LHCN-M2 (cell line): ENCODE data around the gene CHST12. TPM values are rescaled to one million over a fixed set of nuclear protein-coding genes. Genes with fewer than 3 reads are reported as not detected.
"Not testable (repeated sequence)": the region's sequence is repeated elsewhere in the genome, so short reads cannot be mapped to it uniquely, and the experiment has no call there.

ENCODE experiments used
- DNase-seq: peaks from one replicate; pipeline ENCODE4 v3.0.0-alpha.2; 2012; ENCODE audit warnings: low read depth
- polyA plus RNA-seq: library from polyadenylated mRNA; unstranded; fragments of >200 nt; gene quantifications from one replicate; pipeline ENCODE4 v1.2.1, GENCODE V29; 2012; ENCODE audit warnings: missing spikeins
- total RNA-seq: library from RNA; depleted of rRNA; stranded (reverse); fragments of >200 nt; gene quantifications from 2 replicates; pipeline ENCODE4 v1.2.3, GENCODE V29; 2014; rRNA removed

CHST12 gene
- 9.6 and 11.4 TPM in 2 replicates for total RNA-seq
- 12.4 TPM for polyA plus RNA-seq

- DNase-seq = peak; percentile 92
Observed at GRCh38 chr7:2403014-2403717, at the start of gene CHST12. TSS of gene CHST12 (plus strand) at chr7:2403611. CDS start at chr7:2432640, 29,029 bp downstream.

GRCh38 chr7:2353936-2354185 is 49.5 kb upstream of the CHST12 start:
- peak; percentile 91 for DNase-seq

DNA sequence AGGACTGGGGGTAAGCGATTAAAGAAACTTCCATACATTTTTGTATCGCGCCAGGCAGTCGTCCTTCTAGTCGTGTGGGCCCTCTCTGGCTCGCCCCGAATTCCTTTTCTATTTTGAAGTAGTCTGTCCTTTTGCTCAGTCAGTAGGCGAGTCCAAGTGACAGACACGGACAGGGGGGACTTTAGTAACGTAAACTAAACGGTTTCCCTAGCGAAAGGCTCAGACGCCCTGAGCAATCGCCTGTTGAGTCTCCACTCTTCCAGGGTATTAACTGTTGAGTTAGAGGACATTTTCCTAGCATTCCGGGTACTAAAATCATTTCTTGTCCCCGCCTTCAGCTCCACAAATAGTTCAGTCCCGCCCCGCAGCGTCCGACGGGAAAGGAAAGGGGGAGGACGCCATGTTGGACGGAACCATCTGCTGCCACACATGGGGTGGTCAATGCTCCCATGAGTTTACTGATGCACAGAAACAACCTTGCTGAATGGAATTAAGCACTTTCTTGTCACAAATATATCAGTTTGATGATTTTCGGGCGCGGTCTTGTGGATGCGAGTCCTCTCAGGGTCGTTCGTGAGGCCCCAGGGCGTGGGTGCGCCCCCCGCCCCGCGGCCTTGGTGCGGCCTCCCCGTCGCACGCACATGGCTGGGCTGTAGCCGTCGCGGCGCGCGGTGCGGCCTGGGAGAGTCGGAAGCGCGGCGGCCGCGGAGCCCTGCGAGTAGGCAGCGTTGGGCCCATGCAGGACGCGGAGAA is 49.0 kb upstream of the CHST12 start, which contains the start of gene EIF3B:
Gene EIF3B, plus strand, starts transcription at position 642 of the 753 bp plus-strand sequence. Its CDS starts 95 bp downstream, at position 737.
- peak; percentile 96 for DNase-seq

DNA sequence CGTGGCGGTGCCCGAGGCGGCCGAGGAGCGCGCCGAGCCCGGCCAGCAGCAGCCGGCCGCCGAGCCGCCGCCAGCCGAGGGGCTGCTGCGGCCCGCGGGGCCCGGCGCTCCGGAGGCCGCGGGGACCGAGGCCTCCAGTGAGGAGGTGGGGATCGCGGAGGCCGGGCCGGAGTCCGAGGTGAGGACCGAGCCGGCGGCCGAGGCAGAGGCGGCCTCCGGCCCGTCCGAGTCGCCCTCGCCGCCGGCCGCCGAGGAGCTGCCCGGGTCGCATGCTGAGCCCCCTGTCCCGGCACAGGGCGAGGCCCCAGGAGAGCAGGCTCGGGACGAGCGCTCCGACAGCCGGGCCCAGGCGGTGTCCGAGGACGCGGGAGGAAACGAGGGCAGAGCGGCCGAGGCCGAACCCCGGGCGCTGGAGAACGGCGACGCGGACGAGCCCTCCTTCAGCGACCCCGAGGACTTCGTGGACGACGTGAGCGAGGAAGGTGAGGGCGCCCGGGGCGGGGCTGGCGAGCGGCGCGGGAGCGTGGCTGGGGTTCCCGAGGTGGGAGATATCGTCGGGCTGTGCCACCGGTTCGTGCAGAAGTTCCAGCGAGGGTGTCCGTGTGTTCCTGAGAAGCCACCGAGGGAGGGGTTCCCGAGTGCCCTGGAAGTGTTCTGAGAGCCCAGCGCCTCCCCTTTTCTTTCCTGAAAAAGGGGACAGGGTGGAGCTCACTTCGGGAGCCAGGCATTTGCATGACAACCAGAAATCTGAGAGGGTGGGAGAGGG is 48.3 kb upstream of the CHST12 start:
- DNase-seq = peak; percentile 33

GRCh38 chr7:2355705-2356008 is 47.8 kb upstream of the CHST12 start:
- DNase-seq = no peak

GRCh38 chr7:2357165-2357564 is 46.2 kb upstream of the CHST12 start:
- no peak for DNase-seq

DNA sequence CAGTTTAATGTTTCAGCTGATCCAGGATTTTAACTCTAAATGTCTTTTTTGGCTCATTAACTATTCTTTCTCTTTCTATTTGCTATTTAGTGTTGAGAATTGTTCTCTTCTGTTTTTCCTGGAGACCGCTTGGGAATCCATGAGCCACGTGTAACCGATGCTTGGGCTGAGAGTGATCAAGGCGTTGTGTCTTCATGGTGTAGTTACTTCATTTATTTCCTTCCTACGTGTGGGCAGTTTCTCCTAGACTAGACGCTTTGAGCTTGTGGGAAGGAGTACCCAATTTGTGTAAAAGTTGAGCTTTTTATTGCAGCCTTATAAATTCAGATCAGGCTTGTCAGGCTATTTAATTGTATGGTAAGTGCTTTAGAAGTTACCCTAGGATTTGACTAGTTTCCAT is 45.8 kb upstream of the CHST12 start:
- no peak for DNase-seq

- no peak for DNase-seq
Observed at GRCh38 chr7:2358968-2359527, 44.4 kb upstream of the CHST12 start.

DNA sequence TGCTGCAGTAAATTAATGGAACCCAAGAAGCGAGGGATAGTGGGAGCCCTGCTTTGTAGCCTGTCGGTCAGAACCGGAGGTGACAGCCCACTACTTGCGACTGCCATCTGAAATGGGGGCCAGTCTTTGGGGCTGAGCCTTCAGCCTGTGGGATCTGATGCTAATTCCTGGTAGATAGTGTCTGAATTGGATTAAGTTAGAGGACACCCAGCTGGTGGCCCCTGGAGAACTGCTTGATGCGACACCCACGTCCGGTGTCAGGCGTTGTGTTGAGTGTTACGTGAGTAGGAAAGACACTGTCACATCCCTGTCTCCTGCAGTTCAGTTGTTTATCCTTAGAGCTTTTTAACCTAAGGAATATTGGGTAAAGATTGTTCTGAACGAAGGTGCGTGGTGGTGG is 43.8 kb upstream of the CHST12 start:
- no peak for DNase-seq

DNA sequence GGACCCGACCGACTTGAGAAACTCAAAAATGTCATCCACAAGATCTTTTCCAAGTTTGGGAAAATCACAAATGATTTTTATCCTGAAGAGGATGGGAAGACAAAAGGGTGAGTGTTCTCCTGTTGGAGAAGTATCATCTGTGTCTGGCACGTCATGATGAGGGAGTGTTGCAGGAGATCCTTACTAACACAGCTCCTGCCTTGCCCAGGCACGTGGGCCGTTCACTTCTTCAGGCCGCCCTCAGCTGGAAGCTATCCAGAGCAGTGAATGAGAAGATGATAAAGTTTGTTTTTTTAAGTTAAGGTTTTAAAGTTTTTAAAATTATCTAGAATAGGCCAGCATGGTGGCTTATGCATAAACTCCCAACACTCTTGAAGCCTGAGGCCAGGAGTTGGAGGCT is 42.6 kb upstream of the CHST12 start:
- DNase-seq = no peak

GRCh38 chr7:2362385-2363088 is 40.9 kb upstream of the CHST12 start:
- DNase-seq = no peak

DNA sequence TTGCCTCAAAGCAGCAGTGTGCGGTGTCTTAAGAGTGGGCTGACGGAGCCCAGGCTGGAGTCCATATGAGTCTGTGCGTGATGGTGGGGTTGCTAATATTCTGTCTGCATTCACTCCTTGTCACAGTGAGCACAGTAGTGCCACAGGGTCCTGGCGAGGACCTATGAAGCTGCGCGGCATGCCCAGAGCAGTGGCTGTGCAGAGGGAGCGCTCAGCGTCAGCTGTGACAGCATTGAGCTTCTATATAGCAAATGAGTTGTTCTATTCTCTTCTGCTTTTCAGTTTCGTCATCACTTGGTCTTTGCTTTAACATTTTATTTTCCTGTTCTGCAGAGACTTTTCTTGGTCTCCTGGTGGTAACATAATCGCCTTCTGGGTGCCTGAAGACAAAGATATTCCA is 34.3 kb upstream of the CHST12 start:
- no peak for DNase-seq

DNA sequence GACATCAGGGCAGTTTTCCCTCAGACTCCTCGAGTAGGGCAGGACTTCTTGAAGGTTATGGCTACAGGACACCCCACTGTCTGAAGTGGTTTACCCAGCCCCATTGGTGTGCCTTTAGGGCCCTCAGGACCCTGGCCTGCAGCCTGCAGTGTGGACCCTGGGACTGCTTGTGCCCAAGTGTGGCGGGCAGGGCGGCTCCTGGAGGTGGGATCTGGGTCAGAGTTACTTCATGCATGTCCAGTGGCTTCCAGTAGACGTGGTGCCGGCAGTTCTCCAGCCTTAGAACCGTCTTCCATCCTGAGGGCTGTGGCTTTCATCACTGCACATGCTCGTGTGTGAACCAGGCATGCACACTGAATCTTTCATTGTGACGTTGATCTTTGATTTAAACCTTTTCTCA is 32.1 kb upstream of the CHST12 start:
- DNase-seq = no peak

DNA sequence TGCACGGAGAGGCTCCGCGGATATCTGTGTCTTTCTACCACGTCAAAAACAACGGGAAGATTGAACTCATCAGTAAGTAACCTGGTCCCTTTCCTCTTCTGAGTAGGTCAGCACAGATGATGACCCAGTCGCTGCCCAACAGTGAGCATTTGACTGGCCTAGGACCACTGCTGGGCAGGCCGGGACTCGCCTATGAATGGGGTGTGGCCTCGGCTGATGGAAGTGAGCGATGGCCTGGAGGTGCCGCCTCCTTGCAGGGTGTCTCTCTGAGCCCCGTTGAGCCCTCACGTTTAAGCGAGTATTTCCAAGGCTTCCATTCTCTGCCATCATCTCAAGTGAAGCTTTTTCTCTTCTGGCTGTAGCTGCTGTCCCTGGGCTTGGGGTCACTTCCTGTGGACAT is 30.7 kb upstream of the CHST12 start:
- DNase-seq = no peak

DNA sequence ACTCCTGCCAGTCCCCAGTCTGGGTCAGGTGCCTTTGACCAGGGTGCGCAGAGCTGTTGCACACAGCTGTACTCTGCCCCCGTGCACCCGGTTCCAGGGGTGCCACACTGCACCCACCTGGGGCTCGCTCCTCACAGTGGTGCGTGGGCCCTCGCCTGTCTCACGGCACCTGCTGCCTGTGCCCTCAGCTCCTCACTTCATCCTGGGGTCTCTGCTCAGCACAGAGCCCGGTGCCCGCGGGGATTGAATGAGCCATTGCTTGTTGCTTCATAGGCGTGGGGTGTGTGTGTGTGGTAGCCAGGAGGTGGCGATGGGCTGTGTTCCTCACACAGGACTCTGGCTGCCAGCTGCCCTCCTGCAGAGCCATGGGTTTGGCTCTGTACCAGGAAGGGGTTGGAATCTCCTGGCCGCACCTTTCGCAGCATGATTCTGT is 30.3 kb upstream of the CHST12 start:
- DNase-seq = peak; percentile 18

- DNase-seq = no peak
Observed at GRCh38 chr7:2373646-2374045, 29.8 kb upstream of the CHST12 start.

GRCh38 chr7:2374401-2374800 is 29.0 kb upstream of the CHST12 start:
- no peak for DNase-seq

GRCh38 chr7:2374830-2375728 is 28.3 kb upstream of the CHST12 start:
- no peak for DNase-seq

GRCh38 chr7:2376351-2377154 is 26.9 kb upstream of the CHST12 start:
- DNase-seq = no peak

DNA sequence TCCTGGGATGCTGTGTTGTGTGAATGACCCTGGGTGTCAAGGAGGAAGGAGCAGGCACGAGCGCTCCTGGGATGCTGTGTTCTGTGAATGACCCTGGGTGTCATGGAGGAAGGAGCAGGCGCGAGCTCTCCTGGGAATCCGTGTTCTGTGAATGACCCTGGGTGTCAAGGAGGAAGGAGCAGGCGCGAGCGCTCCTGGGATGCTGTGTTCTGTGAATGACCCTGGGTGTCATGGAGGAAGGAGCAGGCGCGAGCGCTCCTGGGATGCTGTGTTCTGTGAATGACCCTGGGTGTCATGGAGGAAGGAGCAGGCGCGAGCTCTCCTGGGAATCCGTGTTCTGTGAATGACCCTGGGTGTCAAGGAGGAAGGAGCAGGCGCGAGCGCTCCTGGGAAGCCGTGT is 25.9 kb upstream of the CHST12 start:
- not testable (repeated sequence) for DNase-seq
